Adrenal gland (tissue), 5 donors: ENCODE results near the gene CTBP2.

ENCODE experiments used
- POLR2A ChIP-seq, 2 donors: fragments of 450-650 bp; IDR thresholded peaks; one replicate each; pipeline ENCODE4 v1.6.1; 2017; ENCODE audit warnings: antibody characterized with exemption in 2 of 2, mild to moderate bottlenecking in 2 of 2, moderate library complexity in 1 of 2
- TF ChIP-seq, protein P1 (sequence below), 6 experiments: fragments of 450-650 bp in 4 of 6; fragments of 200-600 bp in 2 of 6; sonication (generic) in 1 of 6; IDR thresholded peaks; 1 replicate in 5 of 6; 2 replicates in 1 of 6; pipeline versions ENCODE4 v1.5.1 to v1.8.0; 2016 to 2021; ENCODE audit warnings: antibody characterized with exemption in 6 of 6, mild to moderate bottlenecking in 2 of 6, moderate library complexity in 1 of 6
- donor health status: DM: no; HTN: no; CAD: no.

DNA sequence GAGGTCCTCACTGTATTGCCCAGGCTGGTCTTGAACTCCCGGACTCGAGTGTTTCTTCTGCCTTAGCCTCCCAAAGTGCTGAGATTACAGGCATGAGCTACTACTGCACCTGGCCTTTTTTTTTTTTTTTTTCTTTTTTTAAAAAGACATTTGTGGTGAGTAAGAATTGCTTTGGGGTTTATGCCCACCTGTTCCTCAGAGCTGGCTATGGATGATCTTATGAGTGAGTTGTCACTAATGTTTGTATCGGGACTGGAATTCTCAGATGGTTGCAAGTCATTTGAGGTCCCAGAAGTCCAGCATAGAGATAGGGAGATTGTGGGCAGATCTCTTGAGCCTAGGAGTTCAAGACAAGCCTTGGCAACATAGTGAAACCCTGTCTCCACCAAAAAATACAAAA, 183.2 kb downstream of the CTBP2 start:
- TF ChIP-seq, protein P1, sequence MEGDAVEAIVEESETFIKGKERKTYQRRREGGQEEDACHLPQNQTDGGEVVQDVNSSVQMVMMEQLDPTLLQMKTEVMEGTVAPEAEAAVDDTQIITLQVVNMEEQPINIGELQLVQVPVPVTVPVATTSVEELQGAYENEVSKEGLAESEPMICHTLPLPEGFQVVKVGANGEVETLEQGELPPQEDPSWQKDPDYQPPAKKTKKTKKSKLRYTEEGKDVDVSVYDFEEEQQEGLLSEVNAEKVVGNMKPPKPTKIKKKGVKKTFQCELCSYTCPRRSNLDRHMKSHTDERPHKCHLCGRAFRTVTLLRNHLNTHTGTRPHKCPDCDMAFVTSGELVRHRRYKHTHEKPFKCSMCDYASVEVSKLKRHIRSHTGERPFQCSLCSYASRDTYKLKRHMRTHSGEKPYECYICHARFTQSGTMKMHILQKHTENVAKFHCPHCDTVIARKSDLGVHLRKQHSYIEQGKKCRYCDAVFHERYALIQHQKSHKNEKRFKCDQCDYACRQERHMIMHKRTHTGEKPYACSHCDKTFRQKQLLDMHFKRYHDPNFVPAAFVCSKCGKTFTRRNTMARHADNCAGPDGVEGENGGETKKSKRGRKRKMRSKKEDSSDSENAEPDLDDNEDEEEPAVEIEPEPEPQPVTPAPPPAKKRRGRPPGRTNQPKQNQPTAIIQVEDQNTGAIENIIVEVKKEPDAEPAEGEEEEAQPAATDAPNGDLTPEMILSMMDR (IDR thresholded peaks at IDR 0.05), result no peak
- no peak for TF ChIP-seq POLR2A (IDR thresholded peaks at IDR 0.05)
